Measurements from ENCODE around the gene UGT1A10. TPM values are rescaled to one million over a fixed set of nuclear protein-coding genes. Genes with fewer than 3 reads are reported as not detected.

The UGT1A10 gene
- total RNA-seq, 1 experiment from 2014 or later = not detected

- H2BK12ac ChIP-seq (ENCODE audit: insufficient read length, low read depth, low read length) = no peak overlapping the region
- H3K23me2 ChIP-seq (ENCODE audit: insufficient read length, low read depth, low read length, poor library complexity, severe bottlenecking) = no peaks in the 10 kb centered on the region
- no peaks in the 10 kb centered on the region for H3K79me2 ChIP-seq (ENCODE audit: insufficient read depth, low read length)
- no peak overlapping the region for H3K14ac ChIP-seq (ENCODE audit: insufficient read depth, low read length)
- TF ChIP-seq, protein P1, sequence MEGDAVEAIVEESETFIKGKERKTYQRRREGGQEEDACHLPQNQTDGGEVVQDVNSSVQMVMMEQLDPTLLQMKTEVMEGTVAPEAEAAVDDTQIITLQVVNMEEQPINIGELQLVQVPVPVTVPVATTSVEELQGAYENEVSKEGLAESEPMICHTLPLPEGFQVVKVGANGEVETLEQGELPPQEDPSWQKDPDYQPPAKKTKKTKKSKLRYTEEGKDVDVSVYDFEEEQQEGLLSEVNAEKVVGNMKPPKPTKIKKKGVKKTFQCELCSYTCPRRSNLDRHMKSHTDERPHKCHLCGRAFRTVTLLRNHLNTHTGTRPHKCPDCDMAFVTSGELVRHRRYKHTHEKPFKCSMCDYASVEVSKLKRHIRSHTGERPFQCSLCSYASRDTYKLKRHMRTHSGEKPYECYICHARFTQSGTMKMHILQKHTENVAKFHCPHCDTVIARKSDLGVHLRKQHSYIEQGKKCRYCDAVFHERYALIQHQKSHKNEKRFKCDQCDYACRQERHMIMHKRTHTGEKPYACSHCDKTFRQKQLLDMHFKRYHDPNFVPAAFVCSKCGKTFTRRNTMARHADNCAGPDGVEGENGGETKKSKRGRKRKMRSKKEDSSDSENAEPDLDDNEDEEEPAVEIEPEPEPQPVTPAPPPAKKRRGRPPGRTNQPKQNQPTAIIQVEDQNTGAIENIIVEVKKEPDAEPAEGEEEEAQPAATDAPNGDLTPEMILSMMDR (conservative IDR thresholded peaks at IDR 0.05) = no peak
- H3K4me2 ChIP-seq (ENCODE audit: insufficient read depth, insufficient read length, low read length) = no peak overlapping the region
- H2BK120ac ChIP-seq (ENCODE audit: low read depth, low read length, poor library complexity, severe bottlenecking) = no peak overlapping the region
- no peak overlapping the region for H3K23ac ChIP-seq (ENCODE audit: insufficient read length, low read depth, low read length)
- H3K79me1 ChIP-seq (ENCODE audit: insufficient read depth, low read depth, low read length, poor library complexity, severe bottlenecking) = no peaks in the 10 kb centered on the region
- H3K56ac ChIP-seq (ENCODE audit: insufficient read length, low read depth, low read length) = no peak overlapping the region
- Mint-ChIP-seq H3K27ac (no peak overlapping the region), H3K27me3 (ENCODE audit: low read depth) (peaks cover 11% of the 10 kb centered on the region), H3K4me1 (peaks cover 5 to 8% of the 10 kb centered on the region in 2 experiments), H3K4me3 (no peak overlapping the region), H3K9me3 (peaks cover 9% of the 10 kb centered on the region in 2 experiments), H3K36me3 (ENCODE audit: insufficient read depth in 1 of 3, low read depth in 3 of 3) (peaks cover 0 to 6% (median 2%) of the 10 kb centered on the region in 3 experiments; a peak in 4 of 7 replicates)
- no peak for DNase-seq
- WGBS (ENCODE audit: extremely low coverage, insufficient read length, low lambda C conversion rate) = no CpG with 5 or more reads among the region's 7 CpGs
- H3K27ac ChIP-seq (ENCODE audit: insufficient read length, low read depth, low read length) = no peak overlapping the region
- H3K4me1 ChIP-seq (ENCODE audit: insufficient read depth, low read length) = no peaks in the 10 kb centered on the region
- no peaks in the 10 kb centered on the region for H3K27me3 ChIP-seq (ENCODE audit: insufficient read depth, low read length)
- no peak overlapping the region for H4K91ac ChIP-seq (ENCODE audit: insufficient read length, low read depth, low read length)
- no peak overlapping the region for H3K18ac ChIP-seq (ENCODE audit: insufficient read length, low read depth, low read length)
- no peak overlapping the region for H3K9ac ChIP-seq (ENCODE audit: extremely low read depth, insufficient read length, low read length)
- no peak overlapping the region for H2BK5ac ChIP-seq (ENCODE audit: insufficient read length, low read length)
- H2AK5ac ChIP-seq (ENCODE audit: insufficient read length, low read length) = no peak overlapping the region
- no peaks in the 10 kb centered on the region for H3K9me3 ChIP-seq (ENCODE audit: control insufficient read depth, low read depth, low read length)
- H4K8ac ChIP-seq (replicated peaks; ENCODE audit: insufficient read length, low read depth, low read length) = no peak overlapping the region
- no peak overlapping the region for H2AFZ ChIP-seq (ENCODE audit: low read length)
- H4K5ac ChIP-seq (ENCODE audit: insufficient read length, low read depth, low read length) = no peak overlapping the region
- no peak overlapping the region for H2BK20ac ChIP-seq (ENCODE audit: low read depth, low read length, poor library complexity, severe bottlenecking)
- H4K20me1 ChIP-seq (ENCODE audit: control insufficient read depth, insufficient read depth, insufficient read length) = no peaks in the 10 kb centered on the region
- no peak overlapping the region for H3K4ac ChIP-seq (ENCODE audit: low read depth, low read length)
- no peak overlapping the region for H2BK15ac ChIP-seq (ENCODE audit: low read depth, low read length)
- H3T11ph ChIP-seq (ENCODE audit: low read length) = no peak overlapping the region
These were observed 120.3 kb downstream of the UGT1A10 start for GRCh38 chr2:233756429-233757081.
